HepG2 (cell line): ENCODE data around the gene SLC4A2. TPM values are rescaled to one million over a fixed set of nuclear protein-coding genes. Genes with fewer than 3 reads are reported as not detected.

ENCODE experiments used
- DZIP1 ChIP-seq: sonication (generic); formaldehyde crosslinking; IDR thresholded peaks from 2 replicates; pipeline ENCODE4 v1.5.0; 2020; ENCODE audit warnings: mild to moderate bottlenecking, missing genetic modification reagents
- FOXO4 ChIP-seq: sonication (generic); formaldehyde crosslinking; conservative IDR thresholded peaks from 2 replicates; pipeline ENCODE4 v1.8.1; 2023; ENCODE audit warnings: missing genetic modification reagents
- HIC2 ChIP-seq: sonication (generic); formaldehyde crosslinking; IDR thresholded peaks from 2 replicates; pipeline ENCODE4 v1.9.0; 2022; ENCODE audit warnings: low read depth, missing genetic modification reagents
- HNF1A ChIP-seq, 2 experiments: sonication (generic) in 1 of 2; formaldehyde crosslinking in 1 of 2; IDR thresholded peaks; 2 replicates each; pipeline versions ENCODE4 v1.4.0 to v1.6.1; 2016 to 2020; ENCODE audit warnings: borderline replicate concordance in 1 of 2, low read depth in 1 of 2, mild to moderate bottlenecking in 1 of 2, missing genetic modification reagents in 1 of 2
- HNRNPLL ChIP-seq: fragments of 200-400 bp; formaldehyde crosslinking; IDR thresholded peaks from 2 replicates; pipeline ENCODE4 v1.6.1; 2017; ENCODE audit warnings: mild to moderate bottlenecking, low read depth, low read length; ENCODE audit not compliant: poor library complexity, severe bottlenecking
- IRF9 ChIP-seq: sonication (generic); formaldehyde crosslinking; IDR thresholded peaks from 2 replicates; pipeline ENCODE4 v1.8.0; 2022; ENCODE audit warnings: missing genetic modification reagents, mild to moderate bottlenecking, borderline replicate concordance
- MBD4 ChIP-seq: IDR thresholded peaks from 2 replicates; pipeline ENCODE4 v1.6.1; 2012; ENCODE audit warnings: low read length, inconsistent platforms, borderline replicate concordance
- MTERF4 ChIP-seq: sonication (generic); formaldehyde crosslinking; IDR thresholded peaks from 2 replicates; pipeline ENCODE4 v1.8.0; 2023; ENCODE audit warnings: mild to moderate bottlenecking, missing genetic modification reagents
- SOX6 ChIP-seq, 2 experiments: fragments of 450-650 bp in 1 of 2; sonication (generic) in 1 of 2; formaldehyde crosslinking in 1 of 2; IDR thresholded peaks; 2 replicates each; pipeline versions ENCODE4 v1.4.0 to v1.6.1; 2017 to 2020; ENCODE audit warnings: antibody characterized with exemption in 1 of 2, mild to moderate bottlenecking in 1 of 2, missing genetic modification reagents in 1 of 2
- TCF7 ChIP-seq: sonication (generic); IDR thresholded peaks from 2 replicates; pipeline ENCODE4 v1.6.1; 2016; ENCODE audit warnings: antibody characterized with exemption, low read depth
- polyA plus RNA-seq, 8 experiments: library from polyadenylated mRNA; depleted of rRNA in 3 of 8; stranded (reverse) in 7 of 8; unstranded in 1 of 8; fragments of >200 nt; fragmentation: Illumina TruSeq in 4 of 8; extraction: Trizol in 4 of 8; gene quantifications; 2 replicates each; pipeline versions ENCODE4 v1.2.1 to v1.2.3, GENCODE V29; 2011 to 2016; ENCODE audit warnings: low read depth in 4 of 8, missing spikeins in 1 of 8, mixed read lengths in 1 of 8; ENCODE audit not compliant: insufficient read depth in 1 of 8
- total RNA-seq, 5 experiments: library from RNA; depleted of rRNA; stranded (reverse); fragments of >200 nt; fragmentation: Illumina TruSeq; extraction: Trizol; gene quantifications; 2 replicates each; pipeline ENCODE4 v1.2.3, GENCODE V29; 2016; ENCODE audit warnings: low read depth in 1 of 5

SLC4A2 gene
- total and polyA plus RNA-seq, 2 of the 13 experiments (the other 11 are each of a cell fraction or from before 2014, with no cell fraction given), result 51.9 to 73.4 TPM

GRCh38 chr7:151010307-151011096 is 48.9 kb upstream of the SLC4A2 start (continued):
- no peak for TF ChIP-seq IRF9 (CRISPR knock-in tag)
- TF ChIP-seq HNF1A (IDR thresholded peaks at IDR 0.05; ENCODE audit: low read depth), result no peak
- TF ChIP-seq HNF1A (CRISPR knock-in tag; IDR thresholded peaks at IDR 0.05; ENCODE audit: borderline replicate concordance), result no peak
- TF ChIP-seq TCF7, result no peak
- TF ChIP-seq SOX6 (IDR thresholded peaks at IDR 0.05), result no peak
- TF ChIP-seq SOX6 (CRISPR knock-in tag; IDR thresholded peaks at IDR 0.05), result no peak; the same call in 1 of the 2 replicates
- TF ChIP-seq HIC2 (CRISPR knock-in tag), result no peak
- no peak for TF ChIP-seq MTERF4 (CRISPR knock-in tag)
- no peak for TF ChIP-seq DZIP1 (CRISPR knock-in tag)
- no peak for TF ChIP-seq MBD4
- TF ChIP-seq HNRNPLL, result peak; percentile 61
- no peak for TF ChIP-seq FOXO4
